Thoracic aorta (tissue), 2 donors: ENCODE measurements around the gene TRIB2. TPM values are rescaled to one million over a fixed set of nuclear protein-coding genes. Genes with fewer than 3 reads are reported as not detected.

Experiments used
- ATAC-seq: fragments of 150-250 bp; one replicate; pipeline ENCODE4 v1.8.0; 2017; ENCODE audit warnings: low read depth; ENCODE audit not compliant: insufficient number of reproducible peaks, low FRiP score
- DNase-seq: peaks from one replicate; pipeline ENCODE4 v3.0.0-alpha.2; 2020; ENCODE audit warnings: low spot score
- H3K27ac ChIP-seq, 2 donors: fragments of 200-600 bp; sonication (generic); 1 replicate in 1 of 2; 2 replicates in 1 of 2; pipeline ENCODE4 v1.5.1; 2016; ENCODE audit warnings: mild to moderate bottlenecking in 2 of 2, moderate library complexity in 2 of 2
- H3K27me3 ChIP-seq: fragments of 200-600 bp; sonication (generic); replicated peaks from 2 replicates; pipeline ENCODE4 v1.6.0; 2016; ENCODE audit warnings: mild to moderate bottlenecking; ENCODE audit not compliant: insufficient read depth
- H3K36me3 ChIP-seq: fragments of 200-600 bp; sonication (generic); one replicate; pipeline ENCODE4 v1.5.1; 2016
- H3K4me1 ChIP-seq, 2 donors: fragments of 200-600 bp; sonication (generic); 1 replicate in 1 of 2; 2 replicates in 1 of 2; pipeline versions ENCODE4 v1.5.1 to v1.6.0; 2016; ENCODE audit warnings: low read depth in 2 of 2, mild to moderate bottlenecking in 1 of 2; ENCODE audit not compliant: control insufficient read depth in 1 of 2
- H3K4me3 ChIP-seq: fragments of 200-600 bp; sonication (generic); 2 replicates; pipeline ENCODE4 v1.5.1; 2016; ENCODE audit warnings: mild to moderate bottlenecking
- H3K9me3 ChIP-seq: fragments of 200-600 bp; sonication (generic); 2 replicates; pipeline ENCODE4 v1.5.1; 2016
- total RNA-seq, 2 donors: library from RNA; depleted of rRNA; stranded (reverse); fragments of >200 nt; gene quantifications; one replicate each; pipeline versions ENCODE4 v1.1.0 to v1.2.3, GENCODE V29; 2016
- TF ChIP-seq, protein P1 (sequence below): fragments of 200-600 bp; sonication (generic); IDR thresholded peaks from one replicate; pipeline ENCODE4 v1.5.1; 2019; ENCODE audit warnings: antibody characterized with exemption

TRIB2 gene
- total RNA-seq, 2 donors from 2014 or later, result 81.4 to 85.6 TPM

- Histone ChIP-seq H3K4me1 (peaks cover 4 to 23% of the 10 kb centered on the region in 2 donors), H3K4me3 (no peak overlapping the region), H3K36me3 (no peaks in the 10 kb centered on the region), H3K27me3 (no peaks in the 10 kb centered on the region), H3K9me3 (no peaks in the 10 kb centered on the region), H3K27ac (no peak overlapping the region)
- ATAC-seq, result no peak
- DNase-seq, result no peak
- TF ChIP-seq, protein P1, sequence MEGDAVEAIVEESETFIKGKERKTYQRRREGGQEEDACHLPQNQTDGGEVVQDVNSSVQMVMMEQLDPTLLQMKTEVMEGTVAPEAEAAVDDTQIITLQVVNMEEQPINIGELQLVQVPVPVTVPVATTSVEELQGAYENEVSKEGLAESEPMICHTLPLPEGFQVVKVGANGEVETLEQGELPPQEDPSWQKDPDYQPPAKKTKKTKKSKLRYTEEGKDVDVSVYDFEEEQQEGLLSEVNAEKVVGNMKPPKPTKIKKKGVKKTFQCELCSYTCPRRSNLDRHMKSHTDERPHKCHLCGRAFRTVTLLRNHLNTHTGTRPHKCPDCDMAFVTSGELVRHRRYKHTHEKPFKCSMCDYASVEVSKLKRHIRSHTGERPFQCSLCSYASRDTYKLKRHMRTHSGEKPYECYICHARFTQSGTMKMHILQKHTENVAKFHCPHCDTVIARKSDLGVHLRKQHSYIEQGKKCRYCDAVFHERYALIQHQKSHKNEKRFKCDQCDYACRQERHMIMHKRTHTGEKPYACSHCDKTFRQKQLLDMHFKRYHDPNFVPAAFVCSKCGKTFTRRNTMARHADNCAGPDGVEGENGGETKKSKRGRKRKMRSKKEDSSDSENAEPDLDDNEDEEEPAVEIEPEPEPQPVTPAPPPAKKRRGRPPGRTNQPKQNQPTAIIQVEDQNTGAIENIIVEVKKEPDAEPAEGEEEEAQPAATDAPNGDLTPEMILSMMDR, result no peak
Measured at GRCh38 chr2:12682017-12682416, 34.7 kb upstream of the TRIB2 start.

GRCh38 chr2:12683457-12684100 lies 33.2 kb upstream of the TRIB2 start:
- Histone ChIP-seq H3K9me3 (no peaks in the 10 kb centered on the region), H3K27me3 (no peaks in the 10 kb centered on the region), H3K36me3 (no peaks in the 10 kb centered on the region), H3K4me3 (no peak overlapping the region), H3K4me1 (peaks cover 4 to 23% of the 10 kb centered on the region in 2 donors), H3K27ac (peak overlapping the region in 1 of 2 donors; percentile 14)
- ATAC-seq, result no peak
- no peak for DNase-seq
- TF ChIP-seq, protein P1, result no peak

DNA sequence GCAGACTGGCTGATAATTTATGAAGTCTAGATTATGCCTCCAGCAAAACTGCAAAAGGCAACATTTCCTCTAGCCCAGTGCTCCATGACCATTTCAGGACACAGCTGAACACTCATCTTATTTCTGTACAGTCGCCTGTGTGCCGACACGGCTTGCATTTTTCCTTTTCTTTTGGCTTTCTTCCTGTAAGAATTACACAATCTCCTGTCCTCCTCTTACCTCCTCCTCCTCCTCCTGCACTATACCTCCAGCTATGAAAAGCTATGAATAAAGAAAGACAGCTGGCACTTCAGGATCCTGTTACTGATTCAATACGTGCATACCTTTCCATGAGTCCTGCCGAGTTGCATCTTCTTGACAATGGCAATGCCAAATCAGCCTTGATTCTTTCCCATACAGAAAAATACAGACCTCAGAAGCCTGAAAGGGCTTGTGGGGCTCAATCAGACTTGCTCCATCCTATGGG lies 32.2 kb upstream of the TRIB2 start:
- H3K4me3 ChIP-seq, result peak overlapping the region; percentile 8
- peaks cover 4 to 23% of the 10 kb centered on the region in 2 donors for H3K4me1 ChIP-seq
- no peaks in the 10 kb centered on the region for H3K36me3 ChIP-seq
- TF ChIP-seq, protein P1, result no peak
- H3K27ac ChIP-seq, result peak overlapping the region; percentile 28 to 44
- H3K9me3 ChIP-seq, result no peaks in the 10 kb centered on the region
- DNase-seq (no peak), ATAC-seq (no peak)
- no peaks in the 10 kb centered on the region for H3K27me3 ChIP-seq

DNA sequence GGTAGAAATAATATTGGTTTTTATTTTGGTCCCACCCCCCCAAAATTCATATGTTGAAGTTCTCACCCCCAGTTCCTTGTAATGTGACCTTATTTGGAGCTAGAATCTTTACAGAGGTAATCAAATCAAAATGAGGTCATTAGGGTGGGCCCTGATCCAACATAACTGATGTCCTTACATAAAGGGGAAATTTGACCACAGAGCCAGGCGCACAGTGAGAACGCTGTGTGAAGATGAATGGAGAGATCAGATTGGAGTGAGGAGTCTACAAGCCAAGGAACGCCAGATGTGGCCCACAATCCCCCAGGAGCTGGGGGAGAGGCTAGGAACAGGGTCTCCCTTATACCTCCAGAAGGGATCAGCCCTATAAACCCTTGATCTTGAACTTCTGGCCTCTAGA lies 31.6 kb upstream of the TRIB2 start:
- H3K9me3 ChIP-seq, result peaks cover 4% of the 10 kb centered on the region
- DNase-seq (no peak), ATAC-seq (no peak)
- H3K36me3 ChIP-seq, result no peaks in the 10 kb centered on the region
- H3K4me3 ChIP-seq, result no peak overlapping the region
- no peaks in the 10 kb centered on the region for H3K27me3 ChIP-seq
- no peak overlapping the region for H3K27ac ChIP-seq
- peaks cover 4 to 23% of the 10 kb centered on the region in 2 donors for H3K4me1 ChIP-seq
- TF ChIP-seq, protein P1, result no peak

DNA sequence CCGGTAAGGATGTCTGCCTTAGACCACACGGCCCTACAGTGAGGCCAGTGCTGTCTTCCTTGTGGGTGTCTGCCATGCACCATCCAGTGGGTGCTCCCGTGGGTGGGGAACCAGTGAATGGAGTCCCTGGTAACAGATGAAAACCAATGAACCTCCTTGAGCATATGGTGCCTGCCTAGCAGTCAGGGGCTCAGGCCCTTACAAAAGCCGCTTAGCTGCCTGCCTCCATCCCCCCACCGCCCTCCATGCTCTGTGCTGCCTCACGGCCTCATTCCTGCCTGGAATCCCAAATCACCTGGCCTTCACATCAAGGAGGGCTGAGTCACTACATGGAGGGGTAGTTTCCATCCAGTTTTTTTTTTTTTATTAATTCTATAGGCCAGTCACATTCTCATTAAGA lies 30.8 kb upstream of the TRIB2 start:
- TF ChIP-seq, protein P1, result no peak
- Histone ChIP-seq H3K27ac (no peak overlapping the region), H3K4me3 (no peak overlapping the region), H3K4me1 (peaks cover 4 to 23% of the 10 kb centered on the region in 2 donors), H3K9me3 (peaks cover 4% of the 10 kb centered on the region), H3K27me3 (no peaks in the 10 kb centered on the region), H3K36me3 (no peaks in the 10 kb centered on the region)
- ATAC-seq, result no peak
- no peak for DNase-seq
